Stimulated activated naive CD4-positive, alpha-beta T cell (primary cell): ENCODE data around the gene VWF.
"Not testable (repeated sequence)": the region's sequence is repeated elsewhere in the genome, so short reads cannot be mapped to it uniquely, and the experiment has no call there.

ENCODE experiments used
- DNase-seq, 6 experiments: peaks; one replicate each; lab custom pipeline; 2025; lab: John Stamatoyannopoulos, UW

Gene VWF

DNA sequence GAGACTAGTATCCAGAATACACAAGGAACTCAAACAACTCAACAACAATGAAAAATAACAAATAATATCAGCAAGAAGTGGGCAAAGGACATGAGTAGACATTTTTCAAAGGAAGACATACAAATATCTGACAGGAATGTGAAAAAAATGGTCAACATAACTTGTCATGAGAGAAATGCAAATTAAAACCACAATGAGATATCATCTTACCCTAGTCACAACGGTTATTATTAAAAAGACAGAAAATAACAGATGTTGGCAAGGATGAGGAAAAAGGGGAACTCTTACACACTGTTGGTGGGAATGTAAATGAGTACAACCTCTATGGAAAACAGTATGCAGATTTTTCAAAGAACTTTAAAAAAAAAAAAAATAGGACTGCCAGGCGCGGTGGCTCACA is 20.4 kb downstream of the VWF start:
- DNase-seq: no peak

DNA sequence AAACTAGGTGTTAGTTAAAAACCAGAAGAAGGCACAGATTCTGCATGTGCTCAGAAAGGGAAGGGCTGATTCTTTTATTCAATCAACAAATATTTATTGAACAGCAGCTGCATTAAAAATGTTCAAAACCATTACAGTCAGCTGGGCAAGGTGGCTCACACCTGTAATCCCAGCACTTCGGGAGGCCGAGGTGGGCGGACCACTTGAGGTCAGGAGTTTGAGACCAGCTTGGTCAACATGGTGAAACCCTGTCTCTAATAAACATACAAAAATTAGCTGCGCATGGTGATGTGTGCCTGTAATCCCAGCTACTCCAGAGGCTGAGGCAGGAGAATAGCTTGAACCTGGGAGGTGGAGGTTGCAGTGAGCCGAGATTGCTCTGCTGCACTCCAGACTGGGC is 22.4 kb downstream of the VWF start:
- not testable (repeated sequence) for DNase-seq

- DNase-seq: no peak
Observed at GRCh38 chr12:6099316-6099715, 25.2 kb downstream of the VWF start.

DNA sequence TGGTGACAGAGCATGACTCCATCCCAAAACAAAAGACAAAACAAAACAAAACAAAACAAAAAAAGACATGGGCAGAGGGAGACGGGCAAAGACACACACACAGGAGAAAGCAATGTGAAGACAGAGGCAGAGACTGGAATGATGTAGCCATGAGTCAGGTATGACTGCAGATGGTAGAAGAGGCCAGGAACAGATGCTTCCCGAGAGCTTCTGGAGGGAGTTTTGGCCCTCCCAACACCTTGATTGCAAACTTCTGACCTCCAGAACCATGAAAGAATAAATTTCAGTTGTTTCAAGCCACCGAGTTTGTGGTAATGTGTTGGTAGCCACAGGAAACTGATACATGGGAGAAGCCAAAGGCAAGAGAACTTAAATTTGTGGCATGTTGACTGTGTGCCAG is 27.1 kb downstream of the VWF start:
- no peak for DNase-seq

- DNase-seq: no peak
Observed at GRCh38 chr12:6096527-6096926, 27.9 kb downstream of the VWF start.

DNA sequence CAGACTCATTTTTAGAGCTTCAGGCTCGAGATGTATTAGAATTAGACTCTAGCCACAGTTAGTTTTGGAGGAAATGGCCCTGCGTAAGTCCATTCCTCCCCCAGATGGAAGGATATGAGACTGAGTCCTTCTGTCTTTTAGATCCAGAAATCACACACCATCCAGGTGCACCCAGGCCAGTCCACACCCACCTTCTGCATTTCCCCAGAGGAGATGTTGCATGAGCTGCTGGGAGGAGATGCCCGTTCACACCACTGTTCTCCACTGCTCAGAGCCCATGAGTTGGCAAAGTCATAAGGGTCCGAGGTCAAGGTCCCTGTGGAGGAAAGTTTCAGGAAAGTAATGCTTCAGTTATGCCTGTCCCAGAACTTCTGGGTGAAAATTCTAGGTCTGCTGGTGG is 29.2 kb downstream of the VWF start:
- no peak for DNase-seq

DNA sequence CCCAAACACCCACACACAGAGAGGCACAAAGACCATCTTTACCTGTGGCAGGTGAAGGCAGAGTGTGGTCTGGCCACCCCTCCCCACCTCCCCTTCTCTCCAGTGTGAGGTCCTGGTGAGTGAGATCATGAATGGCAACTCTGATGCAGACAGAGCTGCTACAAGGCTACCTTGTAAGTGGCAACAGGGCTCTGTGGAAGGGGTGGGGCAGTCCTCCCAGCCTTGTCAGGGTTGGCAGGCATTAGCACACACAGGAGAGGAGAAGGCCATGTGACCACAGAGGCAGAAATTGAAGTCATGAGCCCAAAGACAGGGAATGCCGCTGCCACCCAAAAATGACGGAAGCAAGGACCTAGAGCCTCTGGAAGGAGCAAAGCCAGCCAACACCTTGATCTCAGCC is 30.7 kb downstream of the VWF start:
- DNase-seq: no peak

DNA sequence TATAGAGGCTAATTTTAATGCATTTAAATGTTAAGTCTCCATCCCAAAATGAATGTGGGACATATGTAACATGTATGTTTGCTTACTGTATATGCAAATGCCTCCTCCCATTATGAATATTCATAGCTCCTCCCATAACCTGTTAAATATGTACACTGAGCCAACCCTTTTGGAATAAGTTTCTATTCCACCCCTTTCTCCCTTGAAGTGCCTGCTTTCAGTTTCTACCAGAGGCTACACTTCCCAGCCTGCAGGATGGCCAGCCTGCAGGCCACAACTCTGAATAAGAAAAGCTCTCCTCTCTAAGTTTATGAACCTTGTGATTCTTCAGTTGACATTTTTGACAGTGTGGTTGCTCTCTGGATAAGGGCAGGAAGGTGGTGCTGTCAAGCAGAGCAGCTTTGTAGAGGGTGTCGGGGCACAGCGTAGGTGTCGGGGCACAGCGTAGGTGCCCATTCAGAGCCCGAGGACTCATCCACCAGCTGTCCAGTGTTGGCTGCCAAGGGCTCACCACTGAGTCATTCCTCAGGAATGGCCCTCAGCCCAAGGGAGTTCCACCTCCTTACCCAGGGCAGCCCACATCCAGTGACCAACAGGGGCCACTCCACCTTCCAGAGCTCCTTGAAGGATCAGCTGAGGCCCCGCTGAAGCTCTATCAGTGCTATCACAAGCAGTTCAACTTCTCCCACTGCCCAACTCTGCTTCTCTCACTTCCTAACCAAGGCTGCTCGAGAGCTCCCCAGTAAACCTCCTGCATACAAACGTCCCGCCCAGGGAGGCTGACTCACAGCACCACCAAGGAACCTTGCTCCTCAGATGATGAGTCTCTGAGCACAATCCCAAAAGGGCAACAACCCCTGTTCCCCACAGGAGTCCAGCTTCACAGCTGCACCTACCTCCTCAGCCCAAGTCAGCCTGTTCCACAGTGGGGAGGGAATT is 31.4 kb downstream of the VWF start:
- no peak for DNase-seq

DNA sequence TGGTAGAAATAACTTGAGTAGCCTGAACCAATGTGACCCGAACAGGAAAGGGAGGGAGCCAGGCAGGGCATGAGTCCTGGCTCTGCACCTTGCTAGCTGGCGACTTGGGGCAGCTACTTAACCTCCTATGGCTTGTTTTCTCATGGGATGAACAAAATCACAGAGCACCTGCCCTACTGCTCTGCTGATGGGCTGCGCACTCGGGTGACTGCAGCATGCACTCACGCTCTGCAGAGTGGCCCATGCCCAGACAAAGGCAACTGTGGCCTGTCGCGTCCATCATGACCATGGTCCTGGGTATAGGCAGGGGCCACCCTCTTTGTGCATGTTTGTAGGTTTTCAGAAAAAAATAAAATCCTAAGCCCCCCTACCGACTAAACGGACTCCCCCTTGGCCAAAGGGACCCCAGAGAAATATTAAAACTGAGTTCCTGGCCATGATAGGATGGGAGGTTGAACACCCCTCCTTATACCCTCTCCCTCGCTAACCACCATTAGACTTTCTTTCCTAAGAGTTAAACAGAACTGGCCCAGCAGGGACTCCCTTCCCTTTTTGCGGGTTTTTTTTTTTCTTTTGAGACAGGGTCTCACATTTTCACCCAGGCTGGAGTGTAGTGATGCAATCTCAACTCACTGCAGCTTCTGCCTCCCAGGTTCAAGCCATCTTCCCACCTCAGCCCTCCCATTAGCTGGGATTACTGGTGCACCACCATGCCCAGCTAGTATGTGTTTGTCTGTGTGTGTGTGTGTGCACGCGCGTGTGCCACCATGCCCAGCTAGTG is 32.5 kb downstream of the VWF start:
- no peak for DNase-seq

DNA sequence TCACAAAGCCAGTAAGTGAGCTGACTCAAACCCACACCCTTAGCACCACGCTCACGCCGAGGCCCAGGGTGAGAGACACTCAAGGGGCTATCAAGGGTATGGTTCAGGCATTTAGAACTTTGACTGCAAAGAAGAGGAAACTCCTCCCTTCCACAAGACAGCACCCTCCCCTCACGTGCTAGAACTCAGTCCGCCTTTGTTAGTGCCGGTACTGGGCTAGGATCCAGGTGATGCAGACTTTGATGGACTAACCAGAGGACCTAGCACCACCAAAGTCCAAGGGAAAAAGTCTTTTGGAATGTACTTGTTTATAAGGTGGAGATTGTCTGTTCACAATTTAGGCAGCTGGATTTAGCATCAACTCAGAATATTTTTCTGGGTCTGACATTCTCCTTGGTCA is 33.7 kb downstream of the VWF start:
- no peak for DNase-seq

DNA sequence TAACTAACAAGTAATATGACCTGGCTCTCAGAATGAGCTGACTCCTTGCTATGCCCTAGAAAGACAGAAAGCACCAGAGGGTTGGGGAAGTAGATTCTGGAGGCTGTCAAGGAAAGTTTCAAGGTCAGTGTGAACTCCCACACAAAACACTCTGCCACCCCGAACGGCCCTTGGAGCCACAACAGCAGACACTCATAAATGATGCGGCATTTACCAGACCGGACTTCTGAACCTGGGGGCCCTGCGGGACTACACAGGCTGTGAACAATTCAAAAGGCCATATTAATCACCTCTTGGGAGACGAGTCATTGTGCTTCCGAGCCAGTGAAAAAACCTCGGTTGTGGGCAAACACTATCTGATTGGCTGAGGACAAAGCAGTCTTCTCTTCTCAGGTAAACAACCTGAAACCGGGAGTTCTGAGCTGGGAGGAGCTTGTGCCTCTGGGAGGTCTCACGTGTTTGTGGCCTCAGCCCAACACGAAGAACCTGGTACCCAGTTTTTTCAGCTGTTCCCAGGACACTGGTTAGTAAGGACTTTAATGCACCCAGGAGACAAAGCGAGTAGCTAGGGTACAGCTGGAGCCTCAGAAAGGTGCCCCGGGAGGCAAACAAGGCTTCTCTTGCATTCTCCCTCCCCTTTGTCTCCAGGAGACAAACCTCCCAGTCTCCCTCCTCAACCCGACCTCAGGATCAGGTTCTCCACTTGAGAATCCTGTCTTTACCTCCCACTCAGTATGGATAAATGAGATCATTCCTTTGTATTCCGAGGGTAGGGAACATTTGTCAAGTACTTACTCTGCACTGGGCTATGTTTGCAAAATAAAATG is 35.3 kb downstream of the VWF start:
- DNase-seq: no peak

- no peak for DNase-seq
Observed at GRCh38 chr12:6086316-6086715, 38.2 kb downstream of the VWF start.

DNA sequence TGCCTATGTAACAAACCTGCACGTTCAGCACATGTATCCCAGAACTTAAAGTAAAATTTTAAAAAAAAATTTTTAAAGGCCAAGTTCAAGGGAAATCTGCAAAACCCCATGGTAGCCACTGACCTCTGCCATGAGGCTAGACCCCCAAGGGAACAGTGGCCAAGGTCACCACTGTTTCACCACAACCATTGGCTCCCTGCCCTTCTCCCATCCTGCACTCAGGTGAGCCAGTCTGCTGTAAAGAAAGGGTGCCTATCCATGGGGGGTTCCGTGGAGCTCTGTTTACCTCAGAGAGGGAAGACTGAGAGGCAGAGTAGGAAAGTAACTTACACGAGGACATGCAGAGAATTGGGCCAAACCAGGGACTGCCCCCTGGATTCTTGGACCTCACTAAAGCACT is 38.6 kb downstream of the VWF start:
- no peak for DNase-seq

- no peak for DNase-seq
Observed at GRCh38 chr12:6084969-6085450, 39.5 kb downstream of the VWF start.

DNA sequence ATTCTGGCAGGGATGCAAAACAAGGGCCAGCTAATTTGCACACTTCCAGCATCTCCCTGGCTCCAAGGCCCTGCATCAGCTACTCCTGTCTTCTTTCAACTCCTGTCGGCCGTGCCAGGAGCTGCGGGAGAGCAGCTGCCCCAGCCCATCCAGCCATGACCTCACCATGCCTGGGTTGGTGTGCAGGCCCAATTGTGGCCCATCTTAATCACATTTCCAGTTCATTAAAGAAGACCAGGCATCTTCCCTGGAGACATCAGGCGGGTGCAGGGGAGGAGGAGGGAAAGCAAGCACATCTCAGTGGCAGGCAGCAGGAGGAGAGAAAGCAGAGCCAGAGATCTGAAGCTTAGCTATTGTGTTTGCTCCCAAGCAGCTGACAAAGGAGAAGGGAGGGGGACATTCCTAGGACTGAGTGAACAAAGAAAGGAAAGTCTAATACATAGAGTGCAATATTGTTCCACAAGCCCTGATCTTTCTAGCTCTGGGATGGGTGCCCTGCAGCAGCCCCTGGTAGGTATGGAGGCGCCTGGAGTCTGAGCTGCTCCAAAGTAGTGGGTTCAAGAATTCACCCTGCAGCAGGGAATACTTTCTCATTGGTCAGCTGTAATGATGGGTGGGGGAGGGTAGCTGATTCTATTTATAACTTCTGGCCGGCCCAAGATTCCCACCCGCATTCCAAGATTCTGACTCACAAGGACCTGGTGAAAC is 40.1 kb downstream of the VWF start:
- no peak for DNase-seq

GRCh38 chr12:6083601-6084000 is 40.9 kb downstream of the VWF start:
- no peak for DNase-seq

GRCh38 chr12:6082613-6083012 is 41.9 kb downstream of the VWF start:
- DNase-seq: no peak

GRCh38 chr12:6080149-6081045 is 44.1 kb downstream of the VWF start:
- DNase-seq: no peak

DNA sequence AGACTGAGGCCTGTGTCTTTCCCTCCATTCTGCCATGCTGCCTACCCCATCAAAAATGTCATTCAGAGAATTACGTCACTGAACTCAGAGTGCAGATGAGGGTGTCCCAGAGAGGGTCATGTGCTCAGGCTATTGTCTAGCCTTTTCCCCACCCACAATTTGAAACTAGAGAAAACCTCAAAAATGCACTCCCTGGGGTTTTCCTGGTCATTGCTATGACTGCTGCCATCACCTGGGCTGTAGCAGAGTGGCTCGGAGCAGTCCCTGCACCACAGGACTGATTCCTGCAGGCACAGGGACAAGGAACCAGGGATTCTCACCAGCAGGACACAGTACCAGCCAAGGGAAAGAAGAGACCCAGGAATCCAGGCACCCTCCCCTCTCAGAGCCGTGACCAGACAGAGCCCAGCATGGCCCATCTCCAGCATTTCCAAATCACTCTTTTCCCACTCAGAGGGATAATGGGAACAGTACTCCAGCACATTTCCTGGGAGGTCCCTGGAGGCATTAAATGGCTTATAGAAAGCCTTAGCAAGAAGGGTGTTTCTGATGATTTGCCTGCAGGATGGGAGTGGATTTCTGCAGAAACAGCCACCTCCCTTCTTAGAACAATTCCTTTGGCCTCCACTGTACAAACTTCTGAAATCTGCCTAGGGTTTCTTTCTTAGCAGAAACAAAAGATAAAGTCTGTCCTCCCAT is 45.9 kb downstream of the VWF start:
- DNase-seq: no peak

DNA sequence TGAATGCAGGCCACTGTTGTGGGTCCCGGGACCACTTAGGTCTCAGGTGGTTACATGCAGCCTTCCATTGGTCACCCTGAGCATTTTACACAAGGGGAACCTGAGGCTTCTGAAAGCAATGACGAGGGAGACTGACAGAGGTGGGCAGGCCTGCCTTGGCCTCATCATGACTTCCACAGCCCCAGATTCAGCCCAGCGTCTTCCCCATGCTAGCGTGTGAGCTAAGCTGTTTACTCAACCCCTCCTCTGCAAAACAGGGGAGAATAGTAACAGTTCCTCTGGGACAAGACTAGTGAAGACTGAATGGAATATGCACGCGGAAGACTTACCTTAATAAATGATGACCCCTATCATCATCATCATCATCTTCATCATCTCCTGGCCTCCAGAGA is 46.8 kb downstream of the VWF start:
- no peak for DNase-seq
